ENCODE results near the gene STAM2.

Gene STAM2

GRCh38 chr2:152068226-152068625 lies 107.3 kb downstream of the STAM2 start:
- Histone ChIP-seq H3K36me3 (ENCODE audit: insufficient read depth, low read length) (no peaks in the 10 kb centered on the region), H3K27me3 (ENCODE audit: insufficient read depth, low read length) (no peaks in the 10 kb centered on the region), H3K4me3 (ENCODE audit: low read length) (no peak overlapping the region), H3K4me1 (ENCODE audit: insufficient read depth, low read length) (no peaks in the 10 kb centered on the region), H3K9me3 (ENCODE audit: low read length) (no peaks in the 10 kb centered on the region), H2AFZ (ENCODE audit: low read depth, low read length) (no peak overlapping the region)

- Histone ChIP-seq H3K9me3 (ENCODE audit: low read length) (no peaks in the 10 kb centered on the region), H3K4me1 (ENCODE audit: insufficient read depth, low read length) (no peaks in the 10 kb centered on the region), H3K4me3 (ENCODE audit: low read length) (no peak overlapping the region), H3K36me3 (ENCODE audit: insufficient read depth, low read length) (no peaks in the 10 kb centered on the region), H3K27me3 (ENCODE audit: insufficient read depth, low read length) (no peaks in the 10 kb centered on the region), H2AFZ (ENCODE audit: low read depth, low read length) (no peak overlapping the region)
Measured at GRCh38 chr2:152067823-152068222, 107.7 kb downstream of the STAM2 start.

Data from neuron (in vitro differentiated cells).